ENCODE results near the gene POLR3GL.
"Not testable (repeated sequence)": the region's sequence is repeated elsewhere in the genome, so short reads cannot be mapped to it uniquely, and the experiment has no call there.

Gene POLR3GL

DNA sequence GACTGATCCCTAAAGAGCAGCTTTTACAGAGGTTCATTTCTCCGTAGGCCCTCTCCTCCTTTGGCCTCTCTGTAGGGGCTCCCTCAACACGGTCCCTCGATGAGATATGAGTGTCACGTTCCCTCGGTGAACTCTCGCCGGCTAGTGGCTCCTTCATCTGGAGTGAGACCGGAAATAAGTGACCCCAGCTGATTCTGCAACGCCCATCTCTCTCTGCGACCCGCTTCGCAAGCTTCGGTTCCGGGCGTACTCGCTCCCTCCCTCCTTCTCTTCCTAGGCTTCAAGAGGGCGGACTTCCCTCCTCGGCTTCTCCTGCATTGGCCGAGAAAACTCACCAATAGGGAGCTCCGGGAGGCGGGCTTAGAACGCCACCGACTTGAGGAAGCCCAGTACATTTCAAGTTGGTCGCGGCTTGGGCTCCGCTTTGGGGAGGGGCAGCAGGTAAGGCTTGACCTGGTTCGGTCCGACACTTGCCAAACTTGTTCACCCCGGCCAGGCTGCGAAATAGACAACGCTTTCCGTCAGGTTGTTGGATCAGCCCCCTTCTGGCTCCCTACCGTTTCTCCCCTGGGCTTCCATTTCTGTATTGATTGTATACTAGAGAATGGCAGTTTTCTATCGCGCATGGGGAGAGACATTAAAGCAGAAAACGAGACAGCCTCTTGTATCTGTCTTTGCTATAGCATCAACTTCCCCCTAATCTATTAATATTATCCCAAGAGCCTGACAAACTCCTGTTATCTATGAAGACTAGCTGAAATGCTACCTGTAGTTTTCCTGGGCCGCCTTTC, at the start of gene POLR3GL, which contains the start of gene ANKRD34A:
Gene POLR3GL (plus strand): TSS at position 363 of the 791 bp plus-strand sequence. CDS start 10,176 bp downstream, outside the sequence.
Gene ANKRD34A (minus strand): TSS at position 248 of the 791 bp plus-strand sequence. CDS start 2,816 bp downstream, outside the sequence.
- DNase-seq (ENCODE audit: low read depth in 2 of 2) = peak; percentile 85 to 87

DNA sequence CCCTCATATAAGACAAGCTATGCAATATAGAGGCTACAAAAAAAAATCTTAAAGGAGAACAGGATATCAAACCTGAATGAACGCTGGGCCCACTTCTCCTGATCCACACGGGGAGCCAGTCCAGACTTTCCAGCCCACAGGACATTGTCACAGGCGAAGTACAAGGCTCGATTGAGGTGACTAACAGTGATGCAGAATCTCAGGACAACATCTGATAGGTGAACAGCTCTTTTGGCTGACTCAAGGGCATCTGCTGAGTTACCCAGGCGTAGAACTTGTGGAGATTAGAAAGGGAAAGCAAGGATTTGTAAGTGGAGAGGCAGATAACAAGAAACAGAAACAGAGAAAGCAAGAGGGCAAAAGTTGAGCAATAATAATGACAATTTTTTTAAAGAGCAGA, 47.7 kb upstream of the POLR3GL start:
- DNase-seq (ENCODE audit: low read depth in 2 of 2) = no peak

DNA sequence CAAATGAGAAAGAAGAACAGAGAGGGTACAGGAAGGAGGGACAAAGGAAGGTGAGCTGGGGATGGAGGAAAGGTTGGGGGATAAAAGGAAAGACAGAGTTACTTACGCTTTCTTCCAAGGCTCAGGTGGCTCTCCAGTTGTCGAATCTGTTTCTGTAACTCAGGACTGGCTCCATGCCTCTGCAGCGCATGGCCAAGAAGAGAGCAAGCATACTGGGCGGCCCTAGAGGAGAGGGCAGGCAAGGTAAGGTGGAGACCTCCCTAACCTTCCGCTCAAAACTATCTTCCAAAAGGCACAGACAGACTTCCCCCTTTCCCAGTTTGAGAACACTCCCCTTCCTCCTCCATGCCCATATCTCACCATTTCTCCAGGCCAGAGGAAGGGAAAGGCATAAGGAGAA, 46.9 kb upstream of the POLR3GL start:
- DNase-seq (ENCODE audit: low read depth in 2 of 2) = no peak

- DNase-seq (ENCODE audit: low read depth in 2 of 2) = peak; percentile 85 to 89
Measured at GRCh38 chr1:145918144-145918991, 46.1 kb upstream of the POLR3GL start, which contains the start of gene PEX11B. TSS of gene PEX11B (minus strand) at chr1:145918717. CDS start at chr1:145918688, 29 bp downstream.

- DNase-seq (ENCODE audit: low read depth in 2 of 2) = no peak
Measured at GRCh38 chr1:145918992-145919939, 45.2 kb upstream of the POLR3GL start.

GRCh38 chr1:145920297-145920696, 44.2 kb upstream of the POLR3GL start:
- DNase-seq (ENCODE audit: low read depth in 2 of 2) = not testable (repeated sequence)

GRCh38 chr1:145922266-145922665, 42.2 kb upstream of the POLR3GL start:
- no peak for DNase-seq (ENCODE audit: low read depth in 2 of 2)

- peak; percentile 34 to 45 for DNase-seq (ENCODE audit: low read depth in 2 of 2)
Measured at GRCh38 chr1:145926686-145927062, 37.8 kb upstream of the POLR3GL start.

DNA sequence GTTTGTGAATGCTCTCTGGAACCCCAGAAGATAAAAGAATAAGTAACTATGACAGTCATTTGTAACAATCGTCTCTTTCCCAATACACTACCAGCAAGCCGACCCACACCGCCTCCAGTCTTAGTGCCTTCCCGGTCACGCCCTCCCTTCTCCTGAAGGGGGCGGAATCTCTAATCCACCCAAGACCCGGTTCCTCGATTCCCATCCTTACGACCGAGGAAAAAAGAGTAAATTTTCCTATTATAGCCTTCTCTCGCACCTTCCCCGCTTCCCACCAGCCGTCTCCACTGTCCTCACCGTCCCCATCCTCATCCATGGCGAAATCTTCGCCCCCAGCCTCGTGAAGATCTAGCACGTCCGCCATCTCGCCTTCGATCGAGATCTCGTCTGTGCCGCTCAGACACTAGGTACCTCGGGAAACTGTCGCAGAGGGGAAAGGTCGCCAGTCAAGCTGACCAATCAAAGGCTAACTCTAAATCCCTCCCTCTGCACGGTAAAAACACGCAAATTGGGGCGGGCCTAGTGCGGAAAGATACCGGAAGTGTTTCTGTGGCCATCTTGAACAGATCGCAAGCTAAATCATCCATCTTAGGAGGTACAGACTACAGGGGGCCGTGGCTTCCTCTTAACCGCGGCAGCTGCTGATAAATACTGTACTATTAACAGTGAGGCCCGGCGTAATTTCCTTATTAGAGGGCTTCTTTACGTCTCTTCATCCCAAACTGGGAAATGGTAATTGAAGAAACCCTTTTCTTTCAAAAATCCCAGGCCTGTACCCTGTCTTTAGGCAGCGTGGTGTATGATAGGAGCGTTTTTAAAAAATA, 37.2 kb upstream of the POLR3GL start, which contains the start of gene RBM8A:
Gene RBM8A (minus strand): TSS at position 422 of the 824 bp plus-strand sequence. CDS start 58 bp downstream, at position 364.
- DNase-seq (ENCODE audit: low read depth in 2 of 2) = peak; percentile 89 to 96

DNA sequence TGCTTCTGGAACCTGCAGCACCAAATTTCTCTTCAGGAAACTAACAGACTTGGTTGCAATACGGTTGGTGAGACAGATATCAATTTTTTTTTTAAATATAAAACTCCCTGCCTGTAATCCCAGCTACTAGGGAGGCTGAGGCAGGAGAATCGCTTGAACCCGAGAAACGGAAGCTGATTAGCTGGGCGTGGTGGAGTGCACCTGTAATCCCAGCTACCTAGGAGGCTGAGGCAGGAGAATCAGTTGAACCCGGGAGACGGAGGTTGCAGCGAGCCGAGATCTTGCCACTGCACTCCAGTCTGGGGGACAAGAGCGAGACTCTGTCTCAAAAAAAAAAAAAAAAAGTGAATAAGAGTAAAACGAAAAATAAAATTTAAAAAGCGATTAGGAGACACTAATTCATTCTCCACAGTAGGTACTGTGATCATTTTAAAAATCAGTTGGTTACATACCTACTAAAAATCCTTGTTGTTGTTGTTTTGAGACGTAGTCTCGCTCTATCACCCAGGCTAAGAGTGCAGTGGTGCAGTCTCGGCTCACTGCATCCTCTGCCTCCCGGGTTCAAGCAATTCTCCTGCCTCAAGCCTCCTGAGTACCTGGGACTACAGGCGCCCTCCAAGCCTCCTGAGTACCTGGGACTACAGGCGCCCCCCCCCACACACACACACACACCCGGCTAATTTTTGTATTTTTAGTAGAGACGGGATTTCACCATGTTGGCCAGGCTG, 36.4 kb upstream of the POLR3GL start:
- no peak for DNase-seq (ENCODE audit: low read depth in 2 of 2)

GRCh38 chr1:145932522-145933009, 31.9 kb upstream of the POLR3GL start:
- not testable (repeated sequence) for DNase-seq (ENCODE audit: low read depth in 2 of 2)

DNA sequence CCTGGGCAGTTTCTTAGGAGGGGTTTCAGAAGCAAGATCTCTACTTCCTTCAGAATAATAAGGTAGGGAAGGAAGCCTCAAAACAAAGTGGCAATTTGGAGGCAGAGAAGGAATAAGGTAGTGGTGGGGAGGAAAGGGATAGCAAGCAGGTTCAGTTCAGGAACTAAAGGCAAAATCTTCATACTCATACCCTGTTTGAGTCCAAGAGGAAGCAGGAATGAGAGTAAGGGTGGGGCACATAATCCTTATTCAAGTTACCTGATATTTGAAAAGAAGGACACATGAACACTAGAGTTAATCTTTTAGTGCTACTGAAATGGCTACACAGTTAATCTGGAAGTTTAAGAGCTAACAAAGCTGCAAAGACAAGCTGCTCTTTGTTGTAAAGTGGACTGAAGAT, 28.8 kb upstream of the POLR3GL start:
- DNase-seq (ENCODE audit: low read depth in 2 of 2) = no peak

- no peak for DNase-seq (ENCODE audit: low read depth in 2 of 2)
Measured at GRCh38 chr1:145936247-145936646, 28.2 kb upstream of the POLR3GL start.

- DNase-seq (ENCODE audit: low read depth in 2 of 2) = no peak
Measured at GRCh38 chr1:145937436-145937835, 27.1 kb upstream of the POLR3GL start.

GRCh38 chr1:145942405-145942804, 22.1 kb upstream of the POLR3GL start:
- DNase-seq (ENCODE audit: low read depth in 2 of 2) = no peak

- no peak for DNase-seq (ENCODE audit: low read depth in 2 of 2)
Measured at GRCh38 chr1:145942871-145943270, 21.6 kb upstream of the POLR3GL start.

DNA sequence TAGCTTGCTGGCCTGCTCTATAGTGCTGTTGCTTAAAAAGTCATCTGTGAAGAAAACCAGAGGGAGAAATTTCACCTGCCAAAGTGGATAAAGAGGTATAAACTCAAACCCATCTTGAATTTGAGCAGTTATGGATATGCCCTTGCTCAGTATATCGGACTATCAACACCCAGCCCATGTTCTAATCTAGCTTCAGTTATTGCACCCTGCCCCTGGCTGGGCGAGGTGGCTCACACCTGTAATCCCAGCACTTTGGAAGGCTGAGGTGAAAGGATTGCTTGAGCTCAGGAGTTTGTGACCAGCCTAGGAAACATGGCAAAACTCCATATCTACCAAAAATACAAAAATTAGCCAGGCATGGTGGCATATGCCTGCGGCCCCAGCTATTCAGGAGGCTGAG, 20.0 kb upstream of the POLR3GL start:
- DNase-seq (ENCODE audit: low read depth in 2 of 2) = no peak

- no peak for DNase-seq (ENCODE audit: low read depth in 2 of 2)
Measured at GRCh38 chr1:145946477-145946986, 18.0 kb upstream of the POLR3GL start.

- DNase-seq (ENCODE audit: low read depth in 2 of 2) = no peak
Measured at GRCh38 chr1:145947551-145947950, 16.9 kb upstream of the POLR3GL start.
